HG02938 (cell line): ENCODE measurements around the gene ZNF687.

Source experiments
- ATAC-seq: cut with Tn5 transposase; IDR thresholded peaks from one replicate; pipeline ENCODE4 v1.9.1; 2021; ENCODE audit warnings: mild to moderate bottlenecking, moderate library complexity; ENCODE audit not compliant: unreplicated experiment

ZNF687 gene

GRCh38 chr1:151312411-151312810 lies 30.3 kb downstream of the ZNF687 start:
- ATAC-seq, result no peak

DNA sequence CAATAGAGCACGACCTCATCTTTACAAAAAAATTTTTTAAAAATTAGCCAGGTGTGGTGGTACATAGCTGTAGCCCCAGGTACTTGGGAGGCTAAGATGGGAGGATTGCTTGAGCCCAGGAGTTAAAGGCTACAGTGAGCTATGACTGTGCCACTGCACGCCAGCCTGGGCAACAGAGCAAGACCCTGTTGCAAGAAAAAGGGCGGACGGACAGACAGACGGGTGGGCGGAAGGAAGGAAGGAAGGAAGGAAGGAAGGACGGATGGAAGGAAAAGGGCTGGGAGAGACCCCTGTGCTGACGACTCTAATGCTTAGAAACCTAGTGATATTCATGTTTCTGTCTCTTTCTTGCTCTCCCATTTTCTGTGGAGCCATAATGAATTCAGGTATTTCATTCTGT lies 30.7 kb downstream of the ZNF687 start:
- ATAC-seq, result no peak

DNA sequence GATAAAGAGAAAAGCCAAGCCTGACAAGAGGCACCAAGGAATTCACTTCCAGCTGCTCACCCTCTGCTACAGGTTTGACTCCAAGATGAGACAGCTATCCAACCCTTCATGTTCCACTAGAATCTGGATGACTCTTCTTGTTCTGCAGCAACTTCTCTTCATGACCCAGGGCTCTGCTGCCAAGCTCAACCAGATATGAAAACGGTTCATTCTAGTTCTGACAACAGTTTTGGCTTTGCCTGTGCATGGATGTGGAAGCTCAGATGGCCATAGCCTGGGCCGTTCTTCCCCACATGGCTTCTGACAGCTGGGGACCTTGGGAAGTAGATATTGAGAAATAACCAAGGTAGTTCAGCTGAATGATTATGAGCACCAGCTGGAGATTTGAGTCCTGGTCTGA lies 31.4 kb downstream of the ZNF687 start:
- ATAC-seq, result no peak

- ATAC-seq, result no peak
Measured at GRCh38 chr1:151314137-151314875, 32.2 kb downstream of the ZNF687 start.

DNA sequence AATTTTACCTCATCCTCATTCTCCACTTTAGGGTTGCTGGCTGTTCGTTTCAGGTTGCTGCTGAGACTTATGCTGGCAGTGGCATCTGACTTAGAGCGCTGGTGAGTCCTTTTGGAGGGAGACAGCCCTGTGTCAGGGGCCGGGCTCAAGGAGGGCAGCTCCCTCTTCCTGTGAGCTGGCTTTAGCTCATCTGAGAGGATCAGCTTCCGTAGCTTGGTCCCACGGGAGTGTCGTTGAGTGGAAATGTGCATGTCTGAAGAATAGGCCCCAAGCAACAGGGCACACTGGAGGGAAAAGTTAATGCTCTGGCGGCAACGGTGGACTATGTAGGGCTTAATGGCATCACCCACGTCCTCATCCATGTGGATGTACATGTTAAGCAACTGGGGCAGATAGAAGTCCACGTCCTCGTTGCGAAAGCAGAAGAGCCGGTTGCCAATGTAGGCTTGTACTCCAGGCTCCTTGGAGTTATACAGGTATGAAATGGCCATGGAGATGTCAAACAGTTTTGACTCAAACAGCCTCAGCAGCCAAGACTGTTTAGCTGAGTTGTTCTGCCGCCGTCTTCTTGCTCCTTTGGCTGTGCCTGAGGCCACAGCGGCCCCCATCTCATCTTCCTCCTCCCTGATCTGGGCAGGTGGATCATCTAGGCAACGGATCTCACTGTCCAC lies 33.6 kb downstream of the ZNF687 start:
- no peak for ATAC-seq

GRCh38 chr1:151318975-151319374 lies 36.9 kb downstream of the ZNF687 start:
- no peak for ATAC-seq

DNA sequence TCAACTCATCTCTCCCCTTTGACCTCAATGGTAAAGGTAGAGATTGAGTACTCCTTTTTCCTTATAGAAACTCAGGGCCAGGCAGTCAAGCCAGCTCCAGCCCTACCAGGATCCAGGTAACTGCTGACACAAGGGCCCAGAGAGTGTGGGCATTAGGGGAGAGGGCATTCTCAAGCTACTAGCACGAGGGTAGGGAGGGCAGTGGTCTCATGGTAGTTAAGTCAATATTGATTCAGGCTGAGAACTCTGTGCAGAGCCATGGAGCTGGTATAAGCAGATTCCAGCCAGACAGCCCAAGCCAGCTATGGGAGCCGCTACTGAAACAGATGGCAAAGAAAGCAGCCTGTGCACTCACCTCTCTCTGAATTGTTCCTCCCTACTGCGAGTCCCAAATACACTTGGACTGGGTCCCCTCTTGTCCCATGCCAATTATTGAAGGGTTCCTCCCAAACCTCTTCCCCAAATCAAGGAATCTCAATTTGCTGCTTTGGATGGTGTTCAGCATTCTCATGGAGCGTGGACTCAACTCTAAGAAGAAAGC lies 42.4 kb downstream of the ZNF687 start:
- no peak for ATAC-seq

DNA sequence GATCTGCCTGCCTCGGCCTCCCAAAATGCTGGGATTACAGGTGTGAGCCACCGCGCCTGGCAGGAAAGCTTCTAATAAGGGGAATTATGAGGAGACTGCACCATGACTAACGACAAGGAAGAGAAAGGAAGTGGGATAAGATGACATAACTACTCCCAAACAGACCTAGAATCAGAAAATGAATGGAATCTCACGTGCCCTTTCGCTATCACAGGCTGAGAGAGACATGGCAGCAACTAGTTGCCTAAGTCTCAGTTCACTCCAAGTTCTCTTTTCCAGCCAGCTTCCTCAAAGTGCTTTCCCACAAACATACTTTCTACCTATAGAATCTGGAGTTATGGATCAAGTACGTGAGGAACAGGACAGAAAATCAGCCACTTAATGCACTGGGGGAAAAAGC lies 43.1 kb downstream of the ZNF687 start:
- no peak for ATAC-seq

- ATAC-seq, result no peak
Measured at GRCh38 chr1:151325646-151326429, 43.7 kb downstream of the ZNF687 start.

GRCh38 chr1:151326619-151327222 lies 44.6 kb downstream of the ZNF687 start:
- peak; percentile 51 for ATAC-seq

DNA sequence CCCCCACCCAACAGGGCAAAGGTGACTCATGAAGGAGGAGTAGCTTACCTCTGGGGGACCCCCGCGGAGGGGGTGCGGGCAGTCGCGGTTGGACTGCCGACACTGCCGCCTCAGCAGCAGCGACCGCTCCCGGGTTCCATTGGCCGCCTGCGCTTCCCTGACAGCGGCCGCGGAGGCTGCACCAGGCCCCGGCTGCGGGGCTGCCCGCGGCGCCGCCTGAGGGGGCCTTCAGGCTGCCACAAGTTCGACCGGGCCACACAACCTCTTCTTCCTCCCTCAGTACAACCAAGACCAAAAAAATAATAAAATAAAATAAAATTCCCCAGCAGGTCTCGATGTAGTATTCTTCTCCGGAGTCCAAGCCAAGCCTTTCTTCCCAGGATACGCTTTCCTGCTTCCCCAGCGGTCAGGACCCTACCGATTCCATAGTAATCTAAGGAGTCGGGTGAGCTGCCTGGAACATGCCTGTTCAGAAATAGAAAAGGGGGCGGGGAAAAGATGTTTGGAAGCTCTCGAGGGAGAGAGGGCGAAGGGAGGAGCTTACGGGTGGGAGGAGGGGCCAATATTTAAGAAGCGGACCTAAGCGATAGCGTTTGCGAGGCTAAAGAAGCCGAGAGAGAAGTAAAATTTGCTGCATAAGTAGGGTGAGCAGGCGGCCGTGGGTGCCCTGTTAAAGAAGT lies 45.3 kb downstream of the ZNF687 start, which contains the start of gene PI4KB:
PI4KB (minus strand) TSS at position 194 of the 680 bp plus-strand sequence. CDS start 10,935 bp downstream, outside the sequence.
- peak; percentile 67 for ATAC-seq

GRCh38 chr1:151327903-151328674 lies 46.0 kb downstream of the ZNF687 start:
- ATAC-seq, result peak; percentile 19

- ATAC-seq, result no peak
Measured at GRCh38 chr1:151334822-151335221, 52.7 kb downstream of the ZNF687 start.

GRCh38 chr1:151336556-151336955 lies 54.5 kb downstream of the ZNF687 start:
- no peak for ATAC-seq

DNA sequence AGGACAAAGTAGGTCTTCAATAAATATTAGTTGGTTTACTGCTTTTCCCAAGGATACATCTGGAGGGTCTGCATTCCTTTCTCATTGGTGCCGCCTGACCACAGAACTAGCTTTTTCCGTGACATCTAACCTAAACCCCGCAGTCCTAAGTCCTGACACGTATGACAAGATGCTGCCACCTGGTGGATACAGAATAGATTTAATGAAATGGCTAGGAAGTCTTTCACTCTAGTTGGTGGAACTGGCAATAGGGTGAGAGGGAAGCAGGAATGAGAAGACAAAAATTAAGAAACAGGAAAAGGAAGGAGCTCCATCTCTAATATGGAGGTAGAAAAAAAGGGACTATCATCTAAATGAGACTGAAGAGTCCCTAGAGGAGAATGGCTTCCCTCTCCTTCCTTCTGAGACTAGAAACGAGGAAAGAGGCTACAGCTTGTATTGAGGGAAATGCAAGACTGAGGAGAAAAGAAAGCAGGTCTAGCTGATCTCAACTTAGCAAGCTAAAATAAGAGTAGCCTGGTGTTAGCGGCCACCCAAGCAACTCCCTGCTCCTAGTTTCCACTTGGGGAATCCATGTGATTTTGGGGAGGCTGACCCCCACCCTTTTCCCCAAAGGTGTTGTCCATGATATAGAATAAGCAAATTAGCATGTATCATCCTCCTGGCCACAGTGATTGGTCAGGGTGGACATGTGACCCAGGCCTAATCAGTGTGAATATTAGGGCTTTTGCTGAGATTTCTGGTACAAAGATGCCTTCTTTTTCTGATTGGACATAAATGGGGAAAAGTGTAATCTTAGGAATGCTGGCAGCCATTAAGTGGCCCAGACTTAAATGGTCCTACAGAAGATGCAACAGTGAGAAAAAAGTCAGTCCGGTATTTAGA lies 59.0 kb downstream of the ZNF687 start:
- no peak for ATAC-seq
